HCT116 (cell line): ENCODE data around the gene PQBP1. TPM values are rescaled to one million over a fixed set of nuclear protein-coding genes. Genes with fewer than 3 reads are reported as not detected.

Experiments used
- ATAC-seq: fragments of 200-7000 bp; cut with Tn5 transposase; 2 replicates; pipeline ENCODE4 v1.9.1; 2020; ENCODE audit warnings: mild to moderate bottlenecking, moderate library complexity
- BruUV-seq: library from RNA; stranded (reverse); fragments of 400-500 nt; replicated peaks from 2 replicates; lab custom pipeline; 2021; lab: Mats Ljungman, UMichigan
- CTCF ChIA-PET: fragments of 300-600 bp; sonication (Branson Sonifier 250); formaldehyde crosslinking; loops from one replicate; lab custom pipeline; 2021; ENCODE audit warnings: antibody characterized with exemption; lab: Charles Lee
- POLR2A ChIA-PET: fragments of 300-600, 350-600 bp; sonication (Branson Sonifier 250); formaldehyde crosslinking; loops from one replicate; lab custom pipeline; 2021; ENCODE audit warnings: antibody characterized with exemption; lab: Charles Lee
- RAD21 ChIA-PET, 2 experiments: fragments of 300-600 bp; sonication (Branson Sonifier 250); formaldehyde crosslinking; loops; one replicate each; lab custom pipeline; 2023; ENCODE audit warnings: low total read pairs in 2 of 2; ENCODE audit not compliant: uncharacterized antibody in 2 of 2, unreplicated experiment in 2 of 2, low non-redundant PET in 1 of 2; lab: Charles Lee
- DNase-seq: peaks from one replicate; pipeline ENCODE4 v3.0.0-alpha.2; 2010; ENCODE audit warnings: low read depth, low spot score
- H2AFZ ChIP-seq: fragments of 200-600 bp; shearing (Covaris generic), sonication (generic); 2 replicates; pipeline ENCODE4 v1.6.1; 2017; ENCODE audit warnings: low read depth, mixed run types, mixed read lengths, antibody characterized with exemption, low read length; ENCODE audit not compliant: poor library complexity, severe bottlenecking
- H3K27ac ChIP-seq: 2 replicates; pipeline ENCODE4 v1.5.1; 2012; ENCODE audit warnings: low read depth, low read length
- H3K27me3 ChIP-seq: fragments of 200-600 bp; sonication (generic); 2 replicates; pipeline ENCODE4 v1.6.1; 2016; ENCODE audit warnings: mixed run types, low read length, mixed read lengths; ENCODE audit not compliant: insufficient read depth
- H3K36me3 ChIP-seq, 2 experiments: fragments of 200-500 bp in 1 of 2; fragments of 200-600 bp in 1 of 2; sonication (Bioruptor generic) in 1 of 2; sonication (generic) in 1 of 2; 2 replicates each; pipeline versions ENCODE4 v1.5.1 to v1.6.1; 2014 to 2016; ENCODE audit warnings: low read length in 2 of 2, inconsistent platforms in 1 of 2, mixed read lengths in 1 of 2, mixed run types in 1 of 2; ENCODE audit not compliant: insufficient read depth in 2 of 2, control insufficient read depth in 1 of 2
- H3K4me1 ChIP-seq, 2 experiments: fragments of 200-600 bp in 1 of 2; sonication (generic) in 1 of 2; 2 replicates each; pipeline versions ENCODE4 v1.5.1 to v1.6.1; 2012 to 2017; ENCODE audit warnings: low read length in 2 of 2, inconsistent platforms in 1 of 2, mild to moderate bottlenecking in 1 of 2, mixed read lengths in 1 of 2, mixed run types in 1 of 2, moderate library complexity in 1 of 2; ENCODE audit not compliant: insufficient read depth in 2 of 2, control insufficient read depth in 1 of 2
- H3K4me2 ChIP-seq: fragments of 200-600 bp; sonication (generic); 2 replicates; pipeline ENCODE4 v1.6.1; 2017; ENCODE audit warnings: mixed run types, low read length, mixed read lengths
- H3K4me3 ChIP-seq, 2 experiments: fragments of 200-600 bp in 1 of 2; sonication (generic) in 1 of 2; replicated peaks in 1 of 2; 2 replicates each; pipeline ENCODE4 v1.5.1; 2011 to 2016; ENCODE audit warnings: low read length in 2 of 2, control low read depth in 1 of 2, low read depth in 1 of 2, mild to moderate bottlenecking in 1 of 2, mixed read lengths in 1 of 2, mixed run types in 1 of 2
- H3K79me2 ChIP-seq: fragments of 200-600 bp; sonication (generic); 2 replicates; pipeline ENCODE4 v1.6.1; 2017; ENCODE audit warnings: mild to moderate bottlenecking, mixed run types, low read length, moderate library complexity, mixed read lengths; ENCODE audit not compliant: insufficient read depth
- H3K9ac ChIP-seq: fragments of 200-600 bp; sonication (generic); 2 replicates; pipeline ENCODE4 v1.6.1; 2016; ENCODE audit warnings: low read length, mixed read lengths
- H3K9me2 ChIP-seq: fragments of 200-600 bp; sonication (generic), shearing (Covaris generic); 2 replicates; pipeline ENCODE4 v1.6.1; 2017; ENCODE audit warnings: mixed run types, mild to moderate bottlenecking, moderate library complexity; ENCODE audit not compliant: insufficient read depth
- H3K9me3 ChIP-seq, 2 experiments: fragments of 200-500 bp in 1 of 2; fragments of 200-600 bp in 1 of 2; sonication (Bioruptor generic) in 1 of 2; sonication (generic) in 1 of 2; 2 replicates each; pipeline ENCODE4 v1.6.1; 2014 to 2017; ENCODE audit warnings: low read length in 2 of 2, mixed read lengths in 2 of 2, inconsistent platforms in 1 of 2, low read depth in 1 of 2, mild to moderate bottlenecking in 1 of 2, mixed run types in 1 of 2, moderate library complexity in 1 of 2; ENCODE audit not compliant: control insufficient read depth in 1 of 2, insufficient read depth in 1 of 2
- H4K20me1 ChIP-seq: fragments of 200-600 bp; sonication (generic), shearing (Covaris generic); 2 replicates; pipeline ENCODE4 v1.6.1; 2017; ENCODE audit warnings: mixed run types, mild to moderate bottlenecking, moderate library complexity; ENCODE audit not compliant: insufficient read depth
- ATF3 ChIP-seq: IDR thresholded peaks from 2 replicates; pipeline ENCODE4 v1.6.1; 2012
- CEBPB ChIP-seq: IDR thresholded peaks from 2 replicates; pipeline ENCODE4 v1.6.1; 2012; ENCODE audit warnings: low read depth
- CTCF ChIP-seq, 3 experiments: fragments of 200-600 bp in 1 of 3; sonication (generic) in 1 of 3; IDR thresholded peaks in 2 of 3; conservative IDR thresholded peaks in 1 of 3; 2 replicates each; pipeline ENCODE4 v1.5.1; 2012 to 2017; ENCODE audit warnings: low read depth in 2 of 3, low read length in 2 of 3, antibody characterized with exemption in 1 of 3, borderline replicate concordance in 1 of 3, control low read depth in 1 of 3, mild to moderate bottlenecking in 1 of 3, mixed read lengths in 1 of 3, mixed run types in 1 of 3, moderate library complexity in 1 of 3; ENCODE audit not compliant: insufficient read depth in 1 of 3
- EGR1 ChIP-seq: IDR thresholded peaks from 2 replicates; pipeline ENCODE4 v1.6.1; 2012; ENCODE audit warnings: low read depth
- RAD21 ChIP-seq: IDR thresholded peaks from 2 replicates; pipeline ENCODE4 v1.6.1; 2012; ENCODE audit warnings: low read depth, mild to moderate bottlenecking
- SIN3A ChIP-seq: IDR thresholded peaks from 2 replicates; pipeline ENCODE4 v1.6.1; 2012; ENCODE audit warnings: low read depth
- ZBTB33 ChIP-seq: IDR thresholded peaks from 2 replicates; pipeline ENCODE4 v1.6.1; 2011; ENCODE audit warnings: mild to moderate bottlenecking, low read length, moderate library complexity; ENCODE audit not compliant: insufficient replicate concordance; ENCODE audit errors: extremely low read depth
- intact Hi-C: fragments of 100-400 bp; cut with micrococcal nuclease; formaldehyde crosslinking; loops from 2 replicates; pipeline ENCODE4 v1.10.0; 2022
- total RNA-seq: library from RNA; stranded (reverse); gene quantifications from one replicate; pipeline ENCODE4 v1.2.1, GENCODE V29; 2021; ENCODE audit not compliant: unreplicated experiment

The PQBP1 gene
- total RNA-seq, 1 experiment from 2014 or later: 67.1 TPM

- BruUV-seq: no TSS peak
- no peak for ATAC-seq
- H3K4me3 ChIP-seq: no peak overlapping the region
- H3K9me3 ChIP-seq: no peaks in the 10 kb centered on the region
- RAD21 ChIA-PET: no interaction called here
- POLR2A ChIA-PET: no interaction called here
- peaks cover 22% of the 10 kb centered on the region for H3K79me2 ChIP-seq
- H3K4me2 ChIP-seq: no peak overlapping the region
- H3K27ac ChIP-seq: no peak overlapping the region
- H4K20me1 ChIP-seq: no peaks in the 10 kb centered on the region
- peaks cover 0 to 1% of the 10 kb centered on the region in 2 experiments; a peak in 1 of 4 replicates for H3K4me1 ChIP-seq
- no peaks in the 10 kb centered on the region for H3K27me3 ChIP-seq
- DNase-seq: no peak
- H3K9me2 ChIP-seq: no peaks in the 10 kb centered on the region
- H2AFZ ChIP-seq: no peak overlapping the region
- CTCF ChIA-PET: no interaction called here
- TF ChIP-seq CEBPB (no peak), CTCF (IDR thresholded peaks at IDR 0.05 in 2 of 3, conservative IDR thresholded peaks at IDR 0.05 in 1 of 3; ENCODE audit: borderline replicate concordance in 1 of 3, insufficient read depth in 1 of 3, low read depth in 2 of 3, low read length in 2 of 3) (no peak), RAD21 (no peak), SIN3A (no peak), EGR1 (no peak), ATF3 (no peak), ZBTB33 (no peak)
- TF ChIP-seq, all 23 proteins: peak for 0
- Histone ChIP-seq H3K9ac (no peak overlapping the region), H3K36me3 (no peaks in the 10 kb centered on the region; a peak in 2 of 4 replicates)
- intact Hi-C loops: no loop called here
Measured at GRCh38 chrX:48905090-48905790, 7.5 kb downstream of the PQBP1 start.
